GM23338 (cell line): ENCODE measurements around the gene MEF2A. TPM values are rescaled to one million over a fixed set of nuclear protein-coding genes. Genes with fewer than 3 reads are reported as not detected.

Experiments
- ATAC-seq: fragments of 200-7000 bp; cut with Tn5 transposase; 3 replicates; pipeline ENCODE4 v1.9.1; 2020
- DNase-seq: peaks from one replicate; pipeline ENCODE4 v3.0.0-alpha.2; 2015; ENCODE audit warnings: low spot score
- H2AFZ ChIP-seq: fragments of 200-600 bp; sonication (generic); 2 replicates; pipeline ENCODE4 v1.8.0; 2016; ENCODE audit warnings: antibody characterized with exemption, mild to moderate bottlenecking, moderate library complexity
- H3F3A ChIP-seq: fragments of 200-600 bp; sonication (generic); replicated peaks from 2 replicates; pipeline ENCODE4 v1.8.0; 2017; ENCODE audit warnings: antibody characterized with exemption, mixed run types, low read depth
- H3K27ac ChIP-seq: fragments of 200-600 bp; sonication (generic); 2 replicates; pipeline ENCODE4 v1.6.1; 2016; ENCODE audit warnings: low read depth
- H3K27me3 ChIP-seq: fragments of 200-600 bp; sonication (generic); 2 replicates; pipeline ENCODE4 v1.8.0; 2016; ENCODE audit warnings: mild to moderate bottlenecking, mixed run types, moderate library complexity; ENCODE audit not compliant: insufficient read depth
- H3K36me3 ChIP-seq: fragments of 200-600 bp; sonication (generic); 2 replicates; pipeline ENCODE4 v1.8.0; 2016; ENCODE audit warnings: mild to moderate bottlenecking; ENCODE audit not compliant: insufficient read depth
- H3K4me1 ChIP-seq: fragments of 200-600 bp; sonication (generic); 2 replicates; pipeline ENCODE4 v1.8.0; 2016; ENCODE audit warnings: mild to moderate bottlenecking, moderate library complexity; ENCODE audit not compliant: insufficient read depth
- H3K4me2 ChIP-seq: fragments of 200-600 bp; sonication (generic); 2 replicates; pipeline ENCODE4 v1.7.1; 2017; ENCODE audit warnings: mixed run types
- H3K4me3 ChIP-seq: fragments of 200-600 bp; sonication (generic); 2 replicates; pipeline ENCODE4 v1.6.1; 2016; ENCODE audit warnings: mixed run types
- H3K79me2 ChIP-seq: fragments of 200-600 bp; sonication (generic); replicated peaks from 2 replicates; pipeline ENCODE4 v1.8.0; 2017; ENCODE audit warnings: mild to moderate bottlenecking; ENCODE audit not compliant: insufficient read depth
- H3K9me2 ChIP-seq: fragments of 200-600 bp; sonication (generic); 2 replicates; pipeline ENCODE4 v1.8.0; 2017; ENCODE audit not compliant: insufficient read depth
- H4K20me1 ChIP-seq: fragments of 200-600 bp; sonication (generic); replicated peaks from 2 replicates; pipeline ENCODE4 v1.8.0; 2017; ENCODE audit warnings: mild to moderate bottlenecking; ENCODE audit not compliant: insufficient read depth
- H3K27ac Mint-ChIP-seq: 2 replicates; pipeline ENCODE4 v1.8.0; 2020; ENCODE audit warnings: inconsistent platforms, mild to moderate bottlenecking, moderate library complexity, mixed read lengths
- H3K27me3 Mint-ChIP-seq: 3 replicates; pipeline ENCODE4 v1.8.0; 2022; ENCODE audit warnings: low read depth, mild to moderate bottlenecking, moderate library complexity, mixed read lengths, inconsistent platforms; ENCODE audit not compliant: insufficient read depth, poor library complexity
- H3K36me3 Mint-ChIP-seq: 3 replicates; pipeline ENCODE4 v1.8.0; 2021; ENCODE audit warnings: low read depth, mild to moderate bottlenecking, inconsistent platforms, moderate library complexity, mixed read lengths
- H3K4me1 Mint-ChIP-seq: 3 replicates; pipeline ENCODE4 v1.8.0; 2020; ENCODE audit warnings: mild to moderate bottlenecking, inconsistent platforms, mixed read lengths
- H3K4me3 Mint-ChIP-seq: 3 replicates; pipeline ENCODE4 v1.8.0; 2021; ENCODE audit warnings: moderate library complexity, mild to moderate bottlenecking, inconsistent platforms, mixed read lengths
- H3K9me3 Mint-ChIP-seq: 3 replicates; pipeline ENCODE4 v1.8.0; 2020; ENCODE audit warnings: moderate library complexity, mild to moderate bottlenecking, inconsistent platforms, mixed read lengths
- CREB1 ChIP-seq: fragments of 250-450 bp; sonication (Bioruptor Pico); IDR thresholded peaks from 2 replicates; pipeline ENCODE4 v1.5.0; 2020; ENCODE audit warnings: low read depth, mild to moderate bottlenecking, moderate library complexity
- CTCF ChIP-seq, 2 experiments: fragments of 200-600 bp in 1 of 2; sonication (generic) in 1 of 2; conservative IDR thresholded peaks; 2 replicates each; pipeline versions ENCODE4 v1.5.1 to v1.6.1; 2016 to 2017; ENCODE audit warnings: antibody characterized with exemption in 2 of 2, low read depth in 2 of 2, mild to moderate bottlenecking in 2 of 2, moderate library complexity in 1 of 2
- EZH2 ChIP-seq: fragments of 200-600 bp; sonication (generic); IDR thresholded peaks from one replicate; pipeline ENCODE4 v1.8.0; 2017; ENCODE audit warnings: antibody characterized with exemption, mild to moderate bottlenecking, low read depth; ENCODE audit not compliant: unreplicated experiment
- EZH2phosphoT487 ChIP-seq: fragments of 200-600 bp; sonication (generic); IDR thresholded peaks from one replicate; pipeline ENCODE4 v1.8.1; 2018; ENCODE audit warnings: antibody characterized with exemption; ENCODE audit not compliant: unreplicated experiment
- JUNB ChIP-seq: IDR thresholded peaks from one replicate; pipeline ENCODE4 v1.6.1; 2016; ENCODE audit warnings: antibody characterized with exemption; ENCODE audit not compliant: unreplicated experiment
- NANOG ChIP-seq: IDR thresholded peaks from 2 replicates; pipeline ENCODE4 v1.6.1; 2016; ENCODE audit warnings: antibody characterized with exemption, borderline replicate concordance
- POLR2AphosphoS5 ChIP-seq: IDR thresholded peaks from 2 replicates; pipeline ENCODE4 v1.6.1; 2016; ENCODE audit warnings: antibody characterized with exemption, low read depth
- STAT1 ChIP-seq: IDR thresholded peaks from one replicate; pipeline ENCODE4 v1.6.1; 2016; ENCODE audit warnings: antibody characterized with exemption; ENCODE audit not compliant: unreplicated experiment
- ZNF114 ChIP-seq: fragments of 250-450 bp; sonication (Bioruptor Pico); IDR thresholded peaks from 2 replicates; pipeline ENCODE4 v1.5.0; 2020; ENCODE audit warnings: mild to moderate bottlenecking, moderate library complexity
- ZNF331 ChIP-seq: fragments of 250-450 bp; sonication (Bioruptor Pico); IDR thresholded peaks from 2 replicates; pipeline ENCODE4 v1.5.0; 2020; ENCODE audit warnings: low read depth, mild to moderate bottlenecking, moderate library complexity
- ZNF462 ChIP-seq: fragments of 250-450 bp; sonication (Bioruptor Pico); IDR thresholded peaks from 2 replicates; pipeline ENCODE4 v1.5.0; 2020; ENCODE audit warnings: mild to moderate bottlenecking, moderate library complexity
- polyA plus RNA-seq: library from polyadenylated mRNA; unstranded; fragments of >200 nt; fragmentation: Nextera tagmentation; extraction: Ambion mirVana; gene quantifications from 2 replicates; pipeline ENCODE4 v1.2.1, GENCODE V29; 2016
- total RNA-seq: library from RNA; depleted of rRNA; stranded (reverse); fragments of >200 nt; shearing (Covaris generic); gene quantifications from 2 replicates; pipeline ENCODE4 v1.2.3, GENCODE V29; 2014
- TF ChIP-seq, protein P1 (sequence below): IDR thresholded peaks from 2 replicates; pipeline ENCODE4 v1.6.1; 2016; ENCODE audit warnings: antibody characterized with exemption

MEF2A gene
- total and polyA plus RNA-seq, 2 experiments from 2014 or later: 20.3 to 42.3 TPM

GRCh38 chr15:99580076-99580475, 14.3 kb downstream of the MEF2A start:
- peaks cover 100% of the 10 kb centered on the region for H3K79me2 ChIP-seq
- H3K4me2 ChIP-seq: peak overlapping the region; percentile 68

More at GRCh38 chr15:99580076-99580475, 14.3 kb downstream of the MEF2A start:
- DNase-seq (peak; percentile 65), ATAC-seq (peak; percentile 62)
- peak overlapping the region; percentile 78 for H3K27ac ChIP-seq
- no peaks in the 10 kb centered on the region for H3F3A ChIP-seq
- no peak for TF ChIP-seq CREB1 (CRISPR knock-in tag)
- TF ChIP-seq ZNF462 (CRISPR knock-in tag): no peak
- TF ChIP-seq ZNF331 (CRISPR knock-in tag): no peak
- TF ChIP-seq, protein P1, sequence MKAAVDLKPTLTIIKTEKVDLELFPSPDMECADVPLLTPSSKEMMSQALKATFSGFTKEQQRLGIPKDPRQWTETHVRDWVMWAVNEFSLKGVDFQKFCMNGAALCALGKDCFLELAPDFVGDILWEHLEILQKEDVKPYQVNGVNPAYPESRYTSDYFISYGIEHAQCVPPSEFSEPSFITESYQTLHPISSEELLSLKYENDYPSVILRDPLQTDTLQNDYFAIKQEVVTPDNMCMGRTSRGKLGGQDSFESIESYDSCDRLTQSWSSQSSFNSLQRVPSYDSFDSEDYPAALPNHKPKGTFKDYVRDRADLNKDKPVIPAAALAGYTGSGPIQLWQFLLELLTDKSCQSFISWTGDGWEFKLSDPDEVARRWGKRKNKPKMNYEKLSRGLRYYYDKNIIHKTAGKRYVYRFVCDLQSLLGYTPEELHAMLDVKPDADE: no peak
- no peak for TF ChIP-seq POLR2AphosphoS5
- no peak for TF ChIP-seq STAT1
- TF ChIP-seq ZNF114 (CRISPR knock-in tag): no peak
- no peak for TF ChIP-seq EZH2phosphoT487
- no peak for TF ChIP-seq EZH2
- TF ChIP-seq CTCF (conservative IDR thresholded peaks at IDR 0.05; ENCODE audit: low read depth in 2 of 2): no peak
- no peak for TF ChIP-seq NANOG
- no peak for TF ChIP-seq JUNB
- Mint-ChIP-seq H3K36me3 (peaks cover 13% of the 10 kb centered on the region; the same call in 2 of the 3 replicates), H3K9me3 (peaks cover 4% of the 10 kb centered on the region; the same call in 1 of the 3 replicates), H3K27me3 (peaks cover 5% of the 10 kb centered on the region), H3K4me1 (peaks cover 64% of the 10 kb centered on the region), H3K27ac (peak overlapping the region; percentile 94), H3K4me3 (peak overlapping the region; percentile 44)
- no peaks in the 10 kb centered on the region for H3K36me3 ChIP-seq
- H4K20me1 ChIP-seq: 0 out of 2 replicates have a peak, but pooled peaks cover 2% of the 10 kb centered on the region
- no peaks in the 10 kb centered on the region for H3K27me3 ChIP-seq
- peaks cover 76% of the 10 kb centered on the region for H3K4me1 ChIP-seq
- no peak overlapping the region for H2AFZ ChIP-seq
- H3K9me2 ChIP-seq: no peaks in the 10 kb centered on the region
- peak overlapping the region; percentile 11; the same call in 1 of the 2 replicates for H3K4me3 ChIP-seq
